ENCODE data around the gene KLK8. TPM values are rescaled to one million over a fixed set of nuclear protein-coding genes. Genes with fewer than 3 reads are reported as not detected.

Gene KLK8
- polyA plus RNA-seq, result 1 to 10 TPM in 2 of 3 donors, under 1 TPM in 1; 0.97 to 6.6 (median 1.3) TPM

- 21 to 40% (median 32%) methylated on average over 7 of the region's 7 CpGs for WGBS, 3 donors
- no peak within 1 kb of the TSS for H3K27ac ChIP-seq (ENCODE audit: low read depth, low read length)
These were observed at the start of gene KLK8 for GRCh38 chr19:51001515-51001914. TSS of gene KLK8 (minus strand) at chr19:51001604. CDS start at chr19:51001167, 437 bp downstream.

DNA sequence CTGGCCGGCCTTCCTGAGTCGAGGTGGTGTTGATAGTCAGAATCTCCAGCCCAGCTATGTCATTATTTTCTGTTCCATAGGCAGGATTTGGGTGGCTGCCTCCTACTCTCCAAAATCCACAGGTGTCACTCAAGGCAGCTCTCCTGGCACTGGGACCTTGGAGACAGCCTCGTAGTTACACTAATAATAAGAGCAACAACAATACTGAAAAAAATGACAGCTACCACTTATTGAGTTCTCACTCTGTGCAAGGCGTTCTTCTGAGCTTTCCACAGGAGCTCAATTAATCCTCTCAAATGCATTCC lies 45.6 kb upstream of the KLK8 start:
- H3K27ac ChIP-seq (ENCODE audit: low read depth, low read length), result no peak overlapping the region
- 10 to 16% (median 13%) methylated on average over 4 of the region's 4 CpGs for WGBS, 3 donors

- H3K27ac ChIP-seq (ENCODE audit: low read depth, low read length), result no peak overlapping the region
- WGBS, 3 donors, result 77 to 85% (median 80%) methylated on average over 11 of the region's 11 CpGs
These were observed 42.9 kb upstream of the KLK8 start for GRCh38 chr19:51044327-51044726.

DNA sequence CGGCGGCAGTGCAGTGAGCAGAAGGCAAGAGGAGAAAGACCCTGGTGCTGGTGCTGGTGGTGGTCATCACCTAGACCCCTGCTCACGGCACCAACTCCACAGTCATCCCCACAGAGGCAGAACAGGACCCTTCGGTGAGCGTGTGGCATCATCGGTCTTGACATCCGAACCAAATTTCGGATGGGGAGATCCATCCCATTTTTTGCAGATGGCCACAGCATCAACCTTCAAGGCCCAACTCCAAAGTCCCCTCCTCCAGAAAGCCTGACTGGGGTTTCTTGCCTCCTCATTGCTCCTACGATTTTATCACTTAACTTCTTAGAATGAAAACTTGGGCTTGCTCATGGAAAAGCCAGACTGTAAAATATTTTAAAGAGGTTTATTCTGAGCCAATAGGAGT lies 42.1 kb upstream of the KLK8 start:
- WGBS, 3 donors, result 79 to 82% (median 81%) methylated on average over 9 of the region's 9 CpGs
- no peak overlapping the region for H3K27ac ChIP-seq (ENCODE audit: low read depth, low read length)

DNA sequence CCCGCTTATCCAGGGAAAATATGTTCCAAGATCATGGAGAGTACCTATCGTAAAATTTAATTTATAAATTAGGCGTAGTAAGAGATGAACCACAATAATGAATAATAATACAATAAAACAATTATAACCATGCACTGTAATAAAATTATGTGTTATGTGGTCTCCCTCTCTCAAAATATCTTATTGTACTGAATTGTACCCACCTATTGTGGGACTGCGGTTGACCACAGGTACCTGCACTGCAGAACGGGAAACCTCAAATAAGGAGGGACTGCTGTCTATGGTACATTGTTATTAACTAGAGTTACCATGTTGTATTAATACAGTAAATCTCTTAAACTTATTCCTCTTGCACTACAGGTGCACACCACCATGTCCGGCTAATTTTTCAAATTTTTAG lies 38.7 kb upstream of the KLK8 start:
- 91 to 95% (median 94%) methylated on average over 6 of the region's 6 CpGs for WGBS, 3 donors
- H3K27ac ChIP-seq (ENCODE audit: low read depth, low read length), result no peak overlapping the region

DNA sequence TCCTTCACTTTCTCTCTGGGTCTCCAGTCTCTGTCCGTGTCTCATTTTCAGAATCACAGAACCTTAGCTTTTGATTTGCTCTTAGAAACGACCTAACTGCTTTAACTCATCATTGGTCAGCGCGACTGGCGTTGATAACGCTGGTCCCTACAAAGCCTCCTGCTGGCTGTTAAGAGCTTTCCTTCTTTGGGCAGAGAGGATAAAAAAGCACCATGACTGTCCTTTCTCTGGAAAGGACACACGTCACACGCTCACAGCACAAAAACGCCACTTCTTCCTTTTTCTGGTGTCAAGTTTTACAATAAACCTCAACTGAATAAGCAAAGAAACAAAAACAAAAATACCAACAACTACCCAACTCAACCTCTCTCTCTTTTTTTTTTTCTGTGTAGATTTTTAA lies 35.1 kb upstream of the KLK8 start:
- no peak overlapping the region for H3K27ac ChIP-seq (ENCODE audit: low read depth, low read length)
- 49 to 64% (median 53%) methylated on average over 9 of the region's 9 CpGs for WGBS, 3 donors

- 41 to 53% (median 50%) methylated on average over 11 of the region's 11 CpGs for WGBS, 3 donors
- H3K27ac ChIP-seq (ENCODE audit: low read depth, low read length), result no peak within 1 kb of the TSS
These were observed 33.3 kb upstream of the KLK8 start, which contains the start of gene KLK12 for GRCh38 chr19:51034704-51035103. TSS of gene KLK12 (minus strand) at chr19:51035002. CDS start at chr19:51034621, 381 bp downstream.

DNA sequence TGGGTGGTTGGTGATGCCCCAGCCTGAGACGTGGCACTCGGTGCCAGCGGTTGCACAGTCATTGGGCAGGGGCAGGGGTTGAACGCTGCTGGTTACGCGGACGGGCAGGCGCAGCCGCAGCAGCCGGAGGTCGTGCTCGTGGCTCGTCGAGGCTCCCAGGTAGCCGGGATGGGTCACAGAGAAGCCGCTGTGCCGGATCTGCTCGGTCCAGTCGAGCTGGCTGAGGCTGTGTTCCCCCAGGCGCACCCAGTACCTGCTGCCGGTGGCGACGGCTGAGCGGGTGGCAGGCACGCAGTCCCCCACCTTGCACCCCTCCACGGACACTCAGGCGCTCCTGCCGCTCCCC lies 30.4 kb upstream of the KLK8 start:
- 90 to 95% (median 91%) methylated on average over 19 to 28 of the region's 28 CpGs for WGBS, 3 donors
- H3K27ac ChIP-seq (ENCODE audit: low read depth, low read length), result no peak overlapping the region

DNA sequence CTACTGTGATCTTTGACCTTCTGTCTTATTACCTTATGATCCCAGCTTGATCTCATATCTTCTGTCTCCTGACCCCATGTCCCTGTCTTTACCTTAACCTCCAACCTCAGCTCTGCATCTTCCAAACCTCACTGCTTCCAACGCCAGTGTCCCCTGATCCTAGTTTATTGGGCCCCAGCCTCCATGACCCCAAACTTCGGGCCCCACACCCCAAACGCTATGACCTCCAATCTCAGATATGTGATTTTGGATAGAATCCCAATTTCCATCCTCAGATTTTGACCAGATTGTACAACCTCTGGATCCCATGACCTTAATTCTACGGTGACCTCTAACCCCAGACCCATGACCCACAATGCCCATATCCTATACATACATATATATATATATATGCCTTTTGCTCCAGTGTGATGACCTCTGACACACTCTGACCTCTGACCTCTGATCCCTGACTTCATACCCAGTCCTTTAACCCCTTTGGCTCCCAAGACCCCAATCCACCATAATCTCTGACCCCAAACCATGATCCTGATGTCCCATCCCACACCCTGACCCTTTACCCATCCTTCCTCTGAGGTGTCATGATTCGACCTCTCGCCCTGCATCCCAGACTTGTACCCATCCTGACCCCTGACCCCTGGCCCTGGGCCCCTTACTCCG lies 29.9 kb upstream of the KLK8 start:
- WGBS, 3 donors, result 83 to 87% (median 86%) methylated on average over 7 of the region's 7 CpGs
- H3K27ac ChIP-seq (ENCODE audit: low read depth, low read length), result no peak overlapping the region

DNA sequence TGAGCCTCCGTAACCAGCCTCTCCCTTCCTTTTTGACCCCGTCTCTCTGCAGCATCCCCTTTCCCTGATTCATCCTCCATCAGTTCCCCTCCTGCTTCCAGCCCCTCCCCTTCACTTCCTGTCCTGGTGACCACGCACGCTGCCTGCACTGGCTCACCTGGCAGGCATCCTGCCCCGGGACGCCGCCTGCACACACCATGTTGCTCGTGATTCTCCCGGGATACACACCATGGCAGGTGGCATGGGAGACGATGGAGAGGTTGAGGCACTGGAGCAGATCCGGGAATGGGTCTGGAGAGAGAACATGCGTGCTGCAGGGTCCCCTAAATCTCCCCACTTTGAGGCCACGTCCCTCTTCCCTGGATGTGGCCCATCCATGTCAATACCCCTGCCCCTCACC lies 29.2 kb upstream of the KLK8 start:
- no peak overlapping the region for H3K27ac ChIP-seq (ENCODE audit: low read depth, low read length)
- 66 to 87% (median 69%) methylated on average over 13 of the region's 13 CpGs for whole genome bisulfite sequencing, 3 donors

DNA sequence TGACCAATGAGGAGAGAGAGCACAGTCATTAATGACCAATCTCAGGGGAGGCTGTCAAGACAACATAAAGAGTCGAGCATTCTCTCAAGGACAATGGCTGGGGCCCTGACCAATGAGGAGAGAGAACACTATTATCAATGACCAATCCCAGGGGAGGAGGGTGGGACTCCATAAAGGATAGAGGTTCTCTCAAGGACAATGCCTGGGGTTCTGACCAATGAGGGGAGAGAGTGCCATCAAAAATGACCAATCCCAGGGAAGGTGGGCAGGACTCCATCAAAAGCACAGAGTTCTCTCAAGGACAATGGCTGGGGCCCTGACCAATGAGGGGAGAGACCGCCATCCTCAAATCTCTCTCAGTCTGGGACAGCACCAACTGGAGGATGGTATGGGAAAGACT lies 28.3 kb upstream of the KLK8 start:
- 74 to 86% (median 78%) methylated on average over 2 of the region's 2 CpGs for WGBS, 3 donors
- no peak overlapping the region for H3K27ac ChIP-seq (ENCODE audit: low read depth, low read length)

- 52 to 67% (median 61%) methylated on average over 5 of the region's 5 CpGs for WGBS, 3 donors
- H3K27ac ChIP-seq (ENCODE audit: low read depth, low read length), result no peak overlapping the region
These were observed 26.5 kb upstream of the KLK8 start for GRCh38 chr19:51027873-51028272.

DNA sequence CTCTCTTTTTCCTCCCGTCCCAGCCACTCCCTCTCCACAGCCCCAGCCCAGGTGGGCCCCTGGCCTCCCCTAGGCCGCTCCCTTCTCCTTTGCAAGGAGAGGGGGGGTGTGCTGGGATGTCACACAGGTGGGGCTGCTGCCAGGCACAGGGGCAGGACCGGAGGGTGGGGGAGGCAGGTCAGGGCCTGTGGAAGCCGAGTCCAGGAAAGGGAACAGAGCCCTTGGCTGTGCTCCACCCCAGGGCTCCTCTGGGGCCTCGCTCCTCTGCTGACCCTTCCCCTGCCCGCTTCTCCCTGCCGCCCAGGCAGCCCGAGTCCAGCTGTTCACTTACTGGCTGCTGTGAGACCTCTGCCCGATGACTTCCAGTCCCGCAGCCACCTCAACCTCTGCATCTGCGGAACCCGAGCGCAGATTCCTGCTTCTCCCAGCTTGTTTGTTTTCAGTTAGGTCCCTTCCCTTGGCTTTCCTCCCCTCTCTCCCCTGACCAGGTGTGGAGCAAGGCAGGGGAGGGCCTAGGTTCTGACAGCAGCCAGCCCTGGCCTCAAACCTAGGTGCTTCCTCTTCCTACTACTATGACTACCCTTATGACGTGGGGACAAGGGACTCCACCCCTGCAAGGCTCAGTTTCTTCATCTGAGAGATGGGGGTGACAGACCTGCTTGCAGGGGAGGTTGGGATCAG lies 25.9 kb upstream of the KLK8 start:
- H3K27ac ChIP-seq (ENCODE audit: low read depth, low read length), result no peak overlapping the region
- WGBS, 3 donors, result 25 to 41% (median 37%) methylated on average over 13 to 14 of the region's 14 CpGs

- H3K27ac ChIP-seq (ENCODE audit: low read depth, low read length), result no peak within 1 kb of the TSS
- 68 to 74% (median 70%) methylated on average over 4 to 11 of the region's 11 CpGs for WGBS, 3 donors
These were observed 25.1 kb upstream of the KLK8 start, which contains the start of gene KLK11 for GRCh38 chr19:51026554-51026831. TSS of gene KLK11 (minus strand) at chr19:51026616. CDS start at chr19:51025631, 985 bp downstream.

DNA sequence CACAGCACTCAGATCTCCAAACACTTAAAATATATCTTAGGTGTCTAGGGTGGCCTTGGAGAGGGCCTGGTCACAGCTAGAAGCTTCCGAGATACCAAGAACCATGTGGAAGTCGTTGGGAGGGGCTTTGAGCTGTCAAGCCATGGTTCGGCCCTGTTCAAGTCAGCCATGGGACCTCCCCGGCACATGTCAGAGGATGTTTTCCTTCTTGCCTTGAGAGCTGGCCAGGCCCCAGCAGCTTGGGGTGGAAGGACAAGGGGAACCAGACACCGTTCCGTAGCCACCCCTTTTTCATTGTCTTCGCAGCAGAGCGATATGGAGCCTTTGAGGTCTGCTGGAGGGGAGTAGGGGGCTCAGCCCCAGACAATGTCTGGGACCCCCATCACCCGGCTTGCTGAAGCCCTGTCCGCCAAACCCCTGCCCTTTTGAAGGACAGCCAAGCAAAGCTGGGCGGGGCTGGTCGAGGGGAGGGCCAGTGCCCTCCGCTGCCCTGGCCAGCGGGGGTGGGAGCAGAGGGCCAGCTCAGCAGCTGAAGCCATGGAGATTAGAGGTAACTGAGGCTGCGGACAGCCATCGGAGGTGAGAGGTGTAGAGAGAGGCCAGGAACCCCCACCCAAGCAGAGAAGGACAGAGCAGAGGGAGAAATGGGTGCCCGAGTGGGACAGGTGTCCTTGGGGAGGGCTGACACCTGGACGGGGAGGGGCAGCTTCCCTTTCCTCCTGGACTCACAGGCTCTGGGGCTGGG lies 24.6 kb upstream of the KLK8 start:
- 33 to 56% (median 42%) methylated on average over 18 of the region's 18 CpGs for WGBS, 3 donors
- H3K27ac ChIP-seq (ENCODE audit: low read depth, low read length), result no peak overlapping the region

DNA sequence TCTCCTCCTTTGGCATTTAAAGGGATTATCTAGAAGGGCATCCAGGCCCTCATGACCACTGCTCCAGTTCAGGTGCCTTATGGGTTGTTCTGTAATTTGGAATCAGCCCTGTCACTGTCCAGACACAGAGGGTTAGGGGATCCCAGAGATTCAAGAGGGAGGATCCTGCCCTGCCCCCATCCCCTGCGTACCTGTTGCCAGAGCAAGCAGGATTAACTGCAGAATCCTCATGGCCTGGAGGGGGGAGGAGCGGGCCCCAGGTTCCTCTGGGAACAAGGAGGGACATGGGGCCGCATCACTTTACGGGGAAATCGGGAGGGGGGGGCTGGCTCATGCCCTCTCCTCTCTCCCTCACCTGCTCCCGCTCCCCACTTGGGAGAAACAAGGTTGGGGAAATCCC lies 24.0 kb upstream of the KLK8 start:
- WGBS, 3 donors, result 47 to 76% (median 74%) methylated on average over 6 of the region's 6 CpGs
- H3K27ac ChIP-seq (ENCODE audit: low read depth, low read length), result no peak overlapping the region

DNA sequence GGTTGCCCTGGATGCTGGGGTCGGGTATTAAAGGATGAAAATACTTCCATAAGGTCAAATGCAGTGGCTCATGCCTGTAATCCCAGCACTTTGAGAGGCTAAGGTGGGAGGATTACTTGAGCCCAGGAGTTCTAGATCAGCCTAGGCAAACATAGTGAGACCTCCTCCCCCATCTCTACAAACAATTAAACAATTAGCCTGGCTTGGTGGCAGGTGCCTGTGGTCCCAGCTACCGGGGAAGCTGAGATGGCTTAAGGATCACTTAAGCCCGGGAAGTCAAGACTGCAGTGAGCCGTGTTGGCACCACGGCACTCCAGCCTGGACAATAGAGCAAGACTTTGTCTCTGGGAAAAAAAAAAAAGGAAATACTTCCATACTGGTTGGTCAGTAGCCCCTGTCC lies 23.5 kb upstream of the KLK8 start:
- 33 to 57% (median 36%) methylated on average over 3 to 5 of the region's 5 CpGs for WGBS, 3 donors

DNA sequence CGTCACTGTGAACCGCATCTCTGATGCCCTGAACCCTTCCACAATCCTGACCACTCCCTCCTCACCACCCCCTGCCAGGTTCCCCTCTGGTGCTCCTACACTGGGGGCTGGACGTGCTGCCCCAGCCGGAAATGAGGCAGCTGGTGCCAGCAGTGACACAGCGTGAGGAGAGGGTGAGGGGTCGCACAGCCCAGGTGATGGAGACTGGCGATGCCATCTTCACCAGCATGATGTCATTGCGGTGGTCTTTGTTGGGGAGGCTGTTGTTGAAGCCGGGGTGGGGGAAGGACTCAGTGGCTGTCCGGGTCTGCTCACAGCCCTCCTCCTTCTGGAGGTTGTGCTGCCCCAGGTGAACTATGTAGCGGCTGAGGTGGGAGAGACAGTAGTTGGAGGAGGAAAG lies 22.5 kb upstream of the KLK8 start:
- H3K27ac ChIP-seq (ENCODE audit: low read depth, low read length), result no peak overlapping the region
- WGBS, 3 donors, result 66 to 86% (median 67%) methylated on average over 11 of the region's 11 CpGs

More for the DNA sequence above, 23.5 kb upstream of the KLK8 start:
- no peak overlapping the region for H3K27ac ChIP-seq (ENCODE audit: low read depth, low read length)

DNA sequence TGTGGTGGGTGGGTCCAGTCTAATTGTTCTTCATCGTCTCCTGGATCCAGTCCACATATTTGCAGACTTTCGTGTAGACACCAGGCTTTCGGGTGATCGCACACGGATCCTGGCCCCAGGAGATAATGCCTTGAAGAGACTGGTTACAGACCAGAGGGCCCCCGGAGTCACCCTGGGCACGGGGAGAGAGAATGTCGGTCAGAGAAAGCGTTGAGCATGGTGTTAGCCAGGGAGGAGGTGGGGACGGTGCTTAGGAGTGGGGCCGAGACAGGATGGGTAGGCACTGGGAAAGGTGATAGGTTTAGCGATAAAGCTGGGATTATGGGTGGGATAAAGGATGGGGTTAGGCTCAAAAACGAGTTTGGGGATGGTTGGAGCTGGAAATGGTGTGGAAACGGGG lies 21.1 kb upstream of the KLK8 start:
- WGBS, 3 donors, result 69 to 70% (median 69%) methylated on average over 14 of the region's 14 CpGs
- no peak overlapping the region for H3K27ac ChIP-seq (ENCODE audit: low read depth, low read length)

Measured in adipose tissue (tissue), 3 donors.